ENCODE measurements around the gene NDRG4.

GRCh38 chr16:58500430-58501241, 693 bp downstream of the NDRG4 start:
- TF ChIP-seq CTCF (IDR thresholded peaks at IDR 0.05; ENCODE audit: extremely low read depth in 1 of 2, insufficient read depth in 1 of 2, low read depth in 1 of 2, low read length in 2 of 2) (no peak), POLR2A (IDR thresholded peaks at IDR 0.05; ENCODE audit: low read depth, low read length) (no peak), EZH2 (IDR thresholded peaks at IDR 0.05; ENCODE audit: borderline replicate concordance, low read depth, low read length, severe bottlenecking) (no peak), POLR2AphosphoS5 (IDR thresholded peaks at IDR 0.05; ENCODE audit: insufficient read depth, low read depth, low read length) (no peak), FOS (IDR thresholded peaks at IDR 0.05; ENCODE audit: borderline replicate concordance, insufficient read depth, low read length) (no peak)

All from endothelial cell of umbilical vein (primary cell).